Embryonic facial prominence (tissue), 1 donor: ENCODE data around the gene DGKH.

Experiments used
- DNase-seq: peaks from one replicate; pipeline ENCODE4 v3.0.0-alpha.2; 2016; ENCODE audit errors: extremely low spot score

DGKH gene

DNA sequence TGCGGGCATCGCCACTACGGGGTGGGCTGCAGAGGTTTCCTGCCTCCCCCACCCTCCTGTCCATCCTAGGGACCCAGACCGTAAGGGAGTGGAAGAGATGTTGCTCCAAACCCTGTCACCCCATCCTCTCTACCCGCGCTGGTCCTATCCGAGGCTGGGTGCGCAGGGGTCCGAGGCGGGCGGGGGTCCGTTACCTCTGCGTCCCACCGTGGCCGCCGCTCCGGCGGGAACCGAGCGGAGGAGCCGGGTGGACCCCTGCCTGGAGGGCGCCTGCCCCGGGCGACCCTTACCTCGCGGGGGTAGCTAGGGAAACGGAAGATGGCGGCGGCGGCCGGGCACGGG, at the start of gene DGKH:
DGKH (plus strand) TSS at position 307 of the 342 bp plus-strand sequence. CDS start 126 bp downstream, outside the sequence.
- DNase-seq = no peak

DNA sequence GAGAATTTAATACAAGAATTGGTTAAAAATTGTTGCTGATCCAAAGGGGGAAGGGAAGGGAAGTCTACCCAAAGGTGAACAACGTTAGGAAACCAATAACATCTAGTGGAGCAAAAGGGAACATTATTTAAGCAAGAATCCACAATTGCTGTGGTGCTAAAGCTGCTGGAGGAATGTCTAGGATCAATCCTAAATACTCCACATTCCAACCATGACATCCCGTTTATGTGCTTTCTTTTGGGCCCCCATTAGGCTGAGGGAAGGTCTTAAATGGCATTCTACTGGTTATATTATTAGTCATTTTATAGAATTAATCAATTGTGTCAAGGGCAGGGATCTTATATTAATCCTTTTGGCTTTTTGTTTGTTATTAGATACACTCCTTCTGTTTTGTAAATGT, 47.6 kb upstream of the DGKH start:
- no peak for DNase-seq

DNA sequence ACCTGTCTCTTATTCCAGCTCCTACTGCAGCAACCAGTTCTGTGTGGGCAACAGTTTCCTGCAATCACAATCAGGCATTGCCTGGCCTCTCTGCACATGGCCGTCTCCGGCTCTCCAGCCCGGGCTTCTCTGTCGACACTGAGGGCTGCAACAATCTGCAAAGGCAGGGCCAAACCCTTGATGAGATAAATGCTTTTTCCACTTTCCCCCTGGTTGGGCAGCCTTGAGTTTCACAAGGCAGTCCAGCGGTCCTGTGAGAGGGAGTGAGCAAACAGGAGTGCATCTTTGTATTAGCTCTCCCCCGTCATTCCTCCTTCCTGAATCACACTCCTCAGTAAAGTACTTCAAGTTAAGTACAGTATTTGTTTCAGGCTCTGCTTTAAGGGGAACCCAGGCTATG, 46.9 kb upstream of the DGKH start:
- DNase-seq = no peak

DNA sequence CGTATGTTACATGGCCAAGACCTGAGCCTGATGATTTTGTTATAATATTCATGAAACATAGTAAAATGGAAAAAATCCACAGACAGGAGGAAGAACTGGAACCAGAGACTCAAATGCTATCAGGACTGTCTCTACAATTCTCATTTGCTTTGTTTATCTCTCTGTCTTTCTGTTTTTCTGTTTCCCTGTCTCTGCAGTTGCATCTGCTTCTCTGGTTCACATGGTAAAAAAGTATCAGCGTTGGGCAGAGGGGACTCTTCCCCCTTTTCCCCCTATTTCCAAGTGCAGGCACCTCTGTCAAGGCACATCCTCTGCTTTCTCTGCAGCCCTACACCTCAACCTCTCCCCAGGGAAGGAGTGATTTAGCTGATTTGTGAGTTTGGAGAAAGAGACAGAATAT, 46.4 kb upstream of the DGKH start:
- DNase-seq = no peak

DNA sequence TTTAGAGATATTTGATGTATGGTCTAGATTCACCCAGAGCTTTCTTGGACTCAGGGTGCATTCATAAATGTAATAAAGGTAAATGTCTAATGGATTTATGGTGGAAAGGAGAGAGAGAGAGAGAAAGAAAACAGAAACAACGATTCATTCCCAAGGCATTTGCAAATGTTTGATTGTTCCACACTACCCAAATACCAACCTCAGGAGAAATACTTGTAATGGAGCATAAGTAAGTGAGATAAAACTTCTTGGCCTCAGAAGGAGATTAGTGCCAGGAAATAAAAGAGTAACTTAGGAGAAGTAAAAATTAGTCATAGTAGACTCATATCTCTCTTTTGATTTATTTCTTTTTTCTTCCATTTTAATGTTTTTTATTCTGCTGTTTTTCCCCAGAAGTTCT, 40.6 kb upstream of the DGKH start:
- no peak for DNase-seq

GRCh38 chr13:42009057-42009456, 39.4 kb upstream of the DGKH start:
- no peak for DNase-seq

DNA sequence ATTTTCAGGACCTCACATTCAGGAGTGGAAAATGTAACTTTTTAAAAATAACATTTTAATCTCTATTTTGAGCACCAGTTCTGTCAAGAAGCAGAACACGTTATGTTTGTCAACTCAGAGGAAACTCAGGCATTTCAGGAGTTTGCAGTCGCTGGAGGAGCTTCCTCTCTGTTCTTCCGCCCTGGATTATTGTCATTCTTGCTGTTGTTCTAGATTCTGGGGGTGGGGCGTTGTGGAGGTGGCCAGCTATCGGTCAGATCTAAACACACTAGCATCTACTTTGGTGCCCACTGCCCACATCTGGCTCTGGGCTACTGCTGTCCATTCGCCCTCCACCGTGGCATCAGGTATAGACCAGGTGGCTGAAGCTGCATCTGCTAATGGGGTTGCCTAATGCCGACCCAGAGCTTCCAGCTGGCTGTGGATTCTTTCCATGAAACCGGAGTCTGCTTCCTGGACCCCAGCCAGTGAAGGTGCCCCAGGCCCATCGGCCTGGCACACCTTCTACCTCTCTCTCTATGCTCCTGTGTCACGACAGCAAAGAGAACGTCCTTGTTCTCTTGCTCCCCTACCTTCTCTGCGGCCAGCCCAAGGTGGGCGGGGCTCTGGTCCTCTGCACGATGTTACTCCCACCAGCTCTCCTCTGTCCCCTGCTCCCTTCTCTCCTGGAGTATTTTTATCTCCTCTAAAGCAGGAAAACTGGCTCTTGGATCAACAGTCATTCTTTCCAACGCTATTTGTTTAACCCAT, 36.7 kb upstream of the DGKH start:
- no peak for DNase-seq

DNA sequence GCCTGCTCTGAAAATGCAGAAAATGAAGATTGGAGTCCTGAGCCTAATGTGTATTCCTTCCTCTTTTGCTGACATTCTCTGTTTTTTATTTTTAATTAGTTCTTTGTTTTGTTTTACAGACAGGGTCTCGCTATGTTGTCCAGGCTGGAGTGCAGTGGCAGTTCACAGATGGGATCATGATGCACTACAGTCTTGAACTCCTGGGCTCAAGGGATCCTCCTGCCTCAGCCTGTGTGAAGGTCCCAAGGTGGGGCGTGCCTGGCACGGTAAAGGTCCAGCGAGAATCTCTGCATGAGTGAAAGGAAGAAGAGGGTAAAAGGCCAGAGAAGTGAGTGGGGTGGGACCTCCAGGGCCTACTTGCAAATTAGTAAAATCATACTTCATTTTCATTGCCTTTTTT, 34.3 kb upstream of the DGKH start:
- no peak for DNase-seq

- no peak for DNase-seq
These were observed 31.2 kb upstream of the DGKH start for GRCh38 chr13:42017264-42017663.

DNA sequence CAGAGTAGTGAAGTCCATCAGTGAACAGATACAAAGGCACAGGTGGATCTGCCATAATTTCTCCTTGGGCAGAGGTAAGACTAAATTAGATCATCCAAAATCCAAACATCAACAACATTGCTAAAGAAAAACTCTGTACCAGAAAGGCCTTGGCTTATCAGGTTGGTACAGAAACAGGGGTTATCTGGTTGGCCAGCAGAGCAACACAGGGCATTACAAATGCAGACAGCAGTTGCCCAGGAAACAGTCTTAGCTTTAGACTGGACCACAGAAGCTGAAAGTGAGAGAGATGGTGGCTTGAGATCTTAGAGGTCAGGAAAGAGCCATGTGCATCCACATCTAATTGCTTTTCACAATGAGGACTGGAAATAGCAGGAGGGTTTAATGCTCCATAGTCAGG, 26.6 kb upstream of the DGKH start:
- no peak for DNase-seq

DNA sequence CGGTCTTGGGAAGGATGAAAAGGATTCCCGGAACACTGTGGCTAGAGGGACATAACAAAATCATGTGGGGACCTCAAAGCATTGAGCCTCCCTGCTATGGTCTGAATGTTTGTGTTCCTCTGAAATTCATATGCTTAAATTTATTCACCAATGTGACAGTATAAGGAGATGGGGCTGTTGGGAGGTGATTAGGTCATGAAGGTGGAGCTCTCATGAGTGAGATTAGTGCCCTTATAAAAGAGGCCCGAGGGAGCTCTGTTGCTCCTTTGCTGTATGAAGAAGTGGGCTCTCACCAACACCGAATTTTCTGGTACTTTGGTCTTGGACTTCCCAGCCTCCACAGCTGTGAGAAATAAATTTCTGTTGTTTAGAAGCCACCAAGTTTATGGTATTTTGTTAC, 26.1 kb upstream of the DGKH start:
- no peak for DNase-seq

- DNase-seq = no peak
These were observed 25.5 kb upstream of the DGKH start for GRCh38 chr13:42022796-42023493.

DNA sequence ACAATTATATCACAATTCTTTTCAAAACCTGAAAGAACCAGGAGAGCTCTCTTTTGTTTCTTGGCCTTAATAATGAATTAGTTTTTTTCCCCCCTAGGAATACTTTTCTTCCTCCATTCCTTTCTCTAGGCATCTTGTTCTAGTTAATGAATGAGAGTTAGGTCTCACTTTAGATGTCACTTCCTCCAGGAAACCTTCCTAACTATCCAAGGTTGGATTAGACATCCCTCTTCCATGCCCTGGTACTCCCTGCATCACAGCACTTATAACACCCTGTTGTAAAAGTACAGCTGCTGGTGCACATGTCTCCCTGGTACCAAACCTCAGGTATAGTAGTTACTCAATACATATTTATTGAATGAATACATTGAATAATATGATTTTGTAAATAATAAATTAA, 21.2 kb upstream of the DGKH start:
- no peak for DNase-seq

GRCh38 chr13:42028113-42028799, 20.2 kb upstream of the DGKH start:
- DNase-seq = no peak

GRCh38 chr13:42035905-42036521, 12.4 kb upstream of the DGKH start:
- no peak for DNase-seq

DNA sequence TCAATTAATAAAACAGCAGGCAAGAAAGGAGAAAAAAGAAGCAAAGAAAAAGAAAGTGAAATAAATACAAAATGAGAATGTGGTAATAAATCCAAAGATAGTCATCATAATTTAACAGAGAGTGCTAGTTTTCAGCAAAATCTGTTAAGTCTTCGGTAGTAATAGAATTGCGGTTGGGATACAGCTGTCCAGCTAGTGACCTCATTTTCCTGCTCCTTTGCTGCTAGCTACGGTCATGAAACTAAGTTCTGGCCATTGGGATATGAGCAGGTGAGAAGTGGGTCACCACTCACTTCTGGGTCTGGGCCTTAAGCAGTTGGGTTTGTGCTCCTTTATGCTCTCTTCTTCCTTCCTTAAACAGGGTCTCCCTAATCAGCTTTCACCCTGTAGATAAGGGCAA, 11.7 kb upstream of the DGKH start:
- no peak for DNase-seq

DNA sequence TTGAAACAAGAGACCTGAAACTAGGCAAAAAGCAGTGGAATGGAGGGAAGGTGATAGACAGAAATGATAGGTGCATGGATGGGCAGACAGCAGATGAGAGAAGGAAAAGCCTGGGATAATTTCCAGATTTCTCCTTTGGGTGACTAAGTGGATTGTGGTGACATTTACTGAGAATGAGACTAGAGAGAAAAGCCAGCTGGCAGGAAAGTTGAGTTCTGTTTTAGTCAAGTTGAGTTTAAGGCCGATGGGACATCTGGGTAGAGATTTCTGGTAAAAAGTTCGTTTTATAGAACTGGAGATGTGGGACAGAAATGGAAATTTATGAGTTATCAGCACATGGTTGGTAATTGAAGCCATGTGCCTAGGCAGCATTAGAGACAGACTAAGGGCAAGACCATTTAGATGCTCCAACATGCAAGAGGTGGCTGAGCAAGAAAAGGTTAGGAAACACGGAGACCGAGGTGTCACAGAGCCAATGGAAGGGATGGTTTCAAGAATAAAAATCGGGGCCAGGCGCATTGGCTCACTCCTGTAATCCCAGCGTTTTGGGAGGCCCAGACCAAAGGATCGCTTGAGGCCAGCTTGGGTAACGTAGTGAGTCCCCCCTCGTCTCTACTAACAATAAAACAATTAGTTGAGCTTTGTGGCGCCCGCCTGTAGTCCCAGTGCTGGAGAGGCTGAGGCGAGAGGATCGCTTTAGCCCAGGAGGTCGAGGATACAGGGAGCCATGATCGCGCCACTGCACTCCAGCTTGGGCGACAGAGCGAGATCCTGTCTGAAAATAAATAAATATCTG, 9.6 kb upstream of the DGKH start:
- no peak for DNase-seq

DNA sequence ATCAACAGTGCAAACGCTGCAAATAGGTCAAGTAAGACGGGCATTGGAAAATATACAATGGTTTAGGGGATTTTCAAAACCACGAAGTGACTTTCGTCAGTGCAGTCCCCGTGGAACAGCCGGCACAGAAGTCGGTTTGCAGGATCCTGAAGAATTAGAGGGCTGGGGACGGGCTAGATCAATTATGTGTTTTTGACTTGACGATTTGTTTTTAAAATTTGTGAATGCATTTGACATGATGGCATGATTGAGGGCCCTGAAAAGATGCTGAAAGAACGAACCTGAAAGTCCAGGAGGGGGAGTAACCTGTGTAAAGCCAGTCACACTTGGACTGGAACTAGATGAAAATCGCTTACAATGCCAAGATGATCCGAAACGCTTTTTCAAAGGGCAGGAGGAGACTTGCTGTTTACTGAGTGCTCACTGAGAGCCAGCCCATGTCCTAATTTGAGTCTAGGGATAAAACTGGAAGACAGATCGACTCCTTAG, 8.9 kb upstream of the DGKH start:
- DNase-seq = no peak

GRCh38 chr13:42039946-42040729, 8.3 kb upstream of the DGKH start:
- DNase-seq = peak; percentile 72

GRCh38 chr13:42040730-42041010, 7.8 kb upstream of the DGKH start:
- DNase-seq = no peak
